ENCODE data around the gene ACOT12. TPM values are rescaled to one million over a fixed set of nuclear protein-coding genes. Genes with fewer than 3 reads are reported as not detected.
"Not testable (repeated sequence)": the region's sequence is repeated elsewhere in the genome, so short reads cannot be mapped to it uniquely, and the experiment has no call there.

Gene ACOT12
- polyA plus RNA-seq, 2 of the 4 experiments (the other 2 are of a cell fraction): 0.08 TPM; not detected in 1

GRCh38 chr5:81344736-81345135 is 49.2 kb downstream of the ACOT12 start:
- Histone ChIP-seq H3K9me3 (no peaks in the 10 kb centered on the region), H3K4me1 (no peaks in the 10 kb centered on the region), H3K4me2 (no peak overlapping the region), H3K27ac (no peak overlapping the region), H3K4me3 (no peak overlapping the region)
- POLR2A ChIA-PET: no interaction called here
- no peak for FAIRE-seq
- TF ChIP-seq, protein P1, sequence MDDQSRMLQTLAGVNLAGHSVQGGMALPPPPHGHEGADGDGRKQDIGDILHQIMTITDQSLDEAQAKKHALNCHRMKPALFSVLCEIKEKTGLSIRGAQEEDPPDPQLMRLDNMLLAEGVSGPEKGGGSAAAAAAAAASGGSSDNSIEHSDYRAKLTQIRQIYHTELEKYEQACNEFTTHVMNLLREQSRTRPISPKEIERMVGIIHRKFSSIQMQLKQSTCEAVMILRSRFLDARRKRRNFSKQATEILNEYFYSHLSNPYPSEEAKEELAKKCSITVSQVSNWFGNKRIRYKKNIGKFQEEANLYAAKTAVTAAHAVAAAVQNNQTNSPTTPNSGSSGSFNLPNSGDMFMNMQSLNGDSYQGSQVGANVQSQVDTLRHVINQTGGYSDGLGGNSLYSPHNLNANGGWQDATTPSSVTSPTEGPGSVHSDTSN (IDR thresholded peaks at IDR 0.05): no peak
- TF ChIP-seq EHMT2 (IDR thresholded peaks at IDR 0.05; ENCODE audit: low read depth) (no peak), CHD4 (IDR thresholded peaks at IDR 0.05; ENCODE audit: borderline replicate concordance) (no peak), HDAC2 (IDR thresholded peaks at IDR 0.05) (no peak), HOXB5 (CRISPR knock-in tag; IDR thresholded peaks at IDR 0.05) (no peak)
- CTCF ChIA-PET: interaction anchor here (1.4 kb wide), 1 partner anchor 45 kb away, joined by 6 read pairs; no protein-coding TSS in a partner anchor
- 80% methylated on average over 13 of the region's 13 CpGs for WGBS (ENCODE audit: missing lambda C conversion rate)
- no peak for DNase-seq (ENCODE audit: low read depth in 1 of 2, low spot score in 1 of 2)
- no peak for ATAC-seq

DNA sequence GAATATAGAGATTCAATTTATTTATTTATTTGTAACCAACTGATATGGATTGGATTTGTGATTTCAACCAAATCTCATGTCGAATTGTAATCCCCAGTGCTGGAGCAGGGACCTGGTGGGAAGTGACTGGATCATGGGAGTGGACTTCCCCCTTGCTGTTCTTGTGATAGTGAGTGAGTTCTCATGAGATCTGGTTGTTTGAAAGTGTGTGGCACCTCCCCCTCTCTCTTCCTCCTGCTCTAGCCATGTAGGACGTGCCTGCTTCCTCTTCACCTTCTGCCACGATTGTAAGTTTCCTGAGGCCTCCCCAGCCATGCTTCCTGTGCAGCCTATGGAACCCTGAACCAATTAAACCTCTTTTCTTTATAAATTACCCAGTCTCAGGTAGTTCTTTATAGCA is 55.7 kb downstream of the ACOT12 start:
- H3K4me3 ChIP-seq; ATAC-seq; FAIRE-seq; H3K4me1 ChIP-seq; DNase-seq (ENCODE audit: low read depth in 1 of 2, low spot score in 1 of 2); H3K4me2 ChIP-seq; H3K9me3 ChIP-seq; H3K27ac ChIP-seq; CTCF ChIA-PET; POLR2A ChIA-PET: not testable (repeated sequence)
- 42% methylated on average over 3 of the region's 3 CpGs for WGBS (ENCODE audit: missing lambda C conversion rate)

DNA sequence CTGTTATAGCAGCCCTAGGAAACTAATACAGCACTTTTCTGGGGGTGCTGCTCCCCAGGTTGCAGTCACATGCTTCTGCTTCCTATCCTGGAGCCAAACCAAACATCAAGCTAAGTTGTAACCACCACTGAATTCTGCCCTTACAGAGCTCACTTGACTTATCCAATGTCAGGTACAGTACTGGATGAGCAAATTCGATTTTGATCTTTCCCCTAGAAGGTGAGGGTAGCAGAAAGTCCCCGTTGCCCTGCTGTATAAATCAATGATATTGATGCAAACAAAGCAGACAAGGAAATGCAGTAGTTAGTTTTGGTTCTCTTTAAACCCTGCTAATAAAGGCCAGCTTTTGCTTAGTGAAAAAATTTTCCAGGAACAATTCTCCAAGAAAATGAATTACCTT is 56.1 kb downstream of the ACOT12 start:
- ATAC-seq (no peak), FAIRE-seq (no peak), DNase-seq (ENCODE audit: low read depth in 1 of 2, low spot score in 1 of 2) (no peak)
- Histone ChIP-seq H3K4me2 (no peak overlapping the region), H3K4me3 (no peak overlapping the region), H3K9me3 (no peaks in the 10 kb centered on the region), H3K27ac (no peak overlapping the region), H3K4me1 (no peaks in the 10 kb centered on the region)
- TF ChIP-seq RNF2 (IDR thresholded peaks at IDR 0.05; ENCODE audit: borderline replicate concordance, low read depth) (no peak), HOXA7 (CRISPR knock-in tag; IDR thresholded peaks at IDR 0.05) (no peak), EHF (CRISPR knock-in tag; IDR thresholded peaks at IDR 0.05) (no peak), HOXB13 (CRISPR knock-in tag; IDR thresholded peaks at IDR 0.05; ENCODE audit: low read depth) (no peak)
- TF ChIP-seq, protein P2, sequence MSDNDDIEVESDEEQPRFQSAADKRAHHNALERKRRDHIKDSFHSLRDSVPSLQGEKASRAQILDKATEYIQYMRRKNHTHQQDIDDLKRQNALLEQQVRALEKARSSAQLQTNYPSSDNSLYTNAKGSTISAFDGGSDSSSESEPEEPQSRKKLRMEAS (IDR thresholded peaks at IDR 0.05): no peak
- 18% methylated on average over 2 of the region's 2 CpGs for WGBS (ENCODE audit: missing lambda C conversion rate)
- ChIA-PET POLR2A (no interaction called here), CTCF (no interaction called here)

GRCh38 chr5:81336556-81336955 is 57.4 kb downstream of the ACOT12 start:
- ChIA-PET CTCF (interaction anchor here (1.3 kb wide), 1 partner anchor 9 kb away, joined by 3 read pairs; no protein-coding TSS in a partner anchor), POLR2A (no interaction called here)
- H3K9me3 ChIP-seq: no peaks in the 10 kb centered on the region
- no peaks in the 10 kb centered on the region for H3K4me1 ChIP-seq
- DNase-seq (ENCODE audit: low read depth in 1 of 2, low spot score in 1 of 2): no peak
- no peak overlapping the region for H3K4me3 ChIP-seq
- WGBS (ENCODE audit: missing lambda C conversion rate): 14% methylated on average over 1 of the region's 1 CpG
- ATAC-seq: no peak
- H3K27ac ChIP-seq: no peak overlapping the region
- TF ChIP-seq CBX2 (IDR thresholded peaks at IDR 0.05; ENCODE audit: borderline replicate concordance, low read depth) (no peak), RFX5 (IDR thresholded peaks at IDR 0.05) (no peak), HDAC2 (IDR thresholded peaks at IDR 0.05) (no peak), RAD21 (conservative IDR thresholded peaks at IDR 0.05 in 1 of 2, IDR thresholded peaks at IDR 0.05 in 1 of 2) (no peak), PHF8 (IDR thresholded peaks at IDR 0.05; ENCODE audit: borderline replicate concordance, low read depth) (no peak), CTCF (IDR thresholded peaks at IDR 0.05) (no peak), TFCP2L1 (CRISPR knock-in tag; IDR thresholded peaks at IDR 0.05) (no peak), MYC (IDR thresholded peaks at IDR 0.05; ENCODE audit: borderline replicate concordance, low read length) (no peak), RNF2 (IDR thresholded peaks at IDR 0.05; ENCODE audit: borderline replicate concordance, low read depth) (no peak), SREBF2 (IDR thresholded peaks at IDR 0.05) (no peak), CHD4 (IDR thresholded peaks at IDR 0.05; ENCODE audit: borderline replicate concordance) (no peak), GATA3 (IDR thresholded peaks at IDR 0.05; ENCODE audit: borderline replicate concordance) (no peak), JUNB (IDR thresholded peaks at IDR 0.05) (no peak), EHF (CRISPR knock-in tag; IDR thresholded peaks at IDR 0.05) (no peak), CHD2 (IDR thresholded peaks at IDR 0.05; ENCODE audit: low read length, partially characterized antibody) (no peak)
- TF ChIP-seq, protein P2 (IDR thresholded peaks at IDR 0.05): no peak
- TF ChIP-seq, protein P3, sequence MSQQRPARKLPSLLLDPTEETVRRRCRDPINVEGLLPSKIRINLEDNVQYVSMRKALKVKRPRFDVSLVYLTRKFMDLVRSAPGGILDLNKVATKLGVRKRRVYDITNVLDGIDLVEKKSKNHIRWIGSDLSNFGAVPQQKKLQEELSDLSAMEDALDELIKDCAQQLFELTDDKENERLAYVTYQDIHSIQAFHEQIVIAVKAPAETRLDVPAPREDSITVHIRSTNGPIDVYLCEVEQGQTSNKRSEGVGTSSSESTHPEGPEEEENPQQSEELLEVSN (IDR thresholded peaks at IDR 0.05; ENCODE audit: borderline replicate concordance, low read depth): no peak
- no peak overlapping the region for H3K4me2 ChIP-seq
- FAIRE-seq: no peak
